H9 (cell line): ENCODE measurements around the gene PANX2. TPM values are rescaled to one million over a fixed set of nuclear protein-coding genes. Genes with fewer than 3 reads are reported as not detected.

Experiments
- DNase-seq: peaks from one replicate; pipeline ENCODE4 v3.0.0-alpha.2; 2017
- H2AFZ ChIP-seq: one replicate; pipeline ENCODE4 v1.6.1; 2013; ENCODE audit warnings: mild to moderate bottlenecking, low read length, control low read depth, moderate library complexity
- H2AK5ac ChIP-seq: 2 replicates; pipeline ENCODE4 v1.6.1; 2013; ENCODE audit warnings: low read length, control low read depth, mixed read lengths; ENCODE audit not compliant: insufficient read length
- H2BK120ac ChIP-seq: one replicate; pipeline ENCODE4 v1.6.1; 2013; ENCODE audit warnings: low read depth, mild to moderate bottlenecking, low read length, control low read depth, inconsistent platforms; ENCODE audit not compliant: poor library complexity, severe bottlenecking
- H2BK12ac ChIP-seq: 2 replicates; pipeline ENCODE4 v1.6.1; 2013; ENCODE audit warnings: low read length, control low read depth, mixed read lengths, low read depth; ENCODE audit not compliant: insufficient read length
- H2BK15ac ChIP-seq: 2 replicates; pipeline ENCODE4 v1.6.1; 2013; ENCODE audit warnings: low read depth, low read length, control low read depth
- H2BK20ac ChIP-seq: one replicate; pipeline ENCODE4 v1.6.1; 2013; ENCODE audit warnings: low read depth, mild to moderate bottlenecking, low read length, control low read depth, inconsistent platforms; ENCODE audit not compliant: poor library complexity, severe bottlenecking
- H2BK5ac ChIP-seq: 2 replicates; pipeline ENCODE4 v1.6.1; 2013; ENCODE audit warnings: low read length, control low read depth, mixed read lengths; ENCODE audit not compliant: insufficient read length
- H3K14ac ChIP-seq: 2 replicates; pipeline ENCODE4 v1.6.1; 2013; ENCODE audit warnings: low read length, control low read depth; ENCODE audit not compliant: insufficient read depth
- H3K18ac ChIP-seq: 2 replicates; pipeline ENCODE4 v1.6.1; 2013; ENCODE audit warnings: low read depth, mild to moderate bottlenecking, mixed read lengths, low read length, control low read depth; ENCODE audit not compliant: insufficient read length
- H3K23ac ChIP-seq: 2 replicates; pipeline ENCODE4 v1.6.1; 2013; ENCODE audit warnings: low read length, control low read depth, mixed read lengths, low read depth; ENCODE audit not compliant: insufficient read length
- H3K23me2 ChIP-seq: 2 replicates; pipeline ENCODE4 v1.6.1; 2013; ENCODE audit warnings: low read depth, mild to moderate bottlenecking, mixed read lengths, low read length, control low read depth; ENCODE audit not compliant: insufficient read length, poor library complexity, severe bottlenecking
- H3K27ac ChIP-seq: 2 replicates; pipeline ENCODE4 v1.5.1; 2013; ENCODE audit warnings: low read length, control low read depth, mixed read lengths, low read depth; ENCODE audit not compliant: insufficient read length
- H3K27me3 ChIP-seq: 2 replicates; pipeline ENCODE4 v1.6.1; 2013; ENCODE audit warnings: low read length, control low read depth, inconsistent platforms; ENCODE audit not compliant: insufficient read depth
- H3K4ac ChIP-seq: 2 replicates; pipeline ENCODE4 v1.6.1; 2013; ENCODE audit warnings: low read depth, mild to moderate bottlenecking, control low read depth, inconsistent platforms, low read length, moderate library complexity
- H3K4me1 ChIP-seq: 2 replicates; pipeline ENCODE4 v1.6.1; 2013; ENCODE audit warnings: low read length, control low read depth, inconsistent platforms; ENCODE audit not compliant: insufficient read depth
- H3K4me2 ChIP-seq: 2 replicates; pipeline ENCODE4 v1.6.1; 2013; ENCODE audit warnings: low read length, control low read depth, mixed read lengths; ENCODE audit not compliant: insufficient read length, insufficient read depth
- H3K56ac ChIP-seq: 2 replicates; pipeline ENCODE4 v1.6.1; 2013; ENCODE audit warnings: low read depth, mild to moderate bottlenecking, mixed read lengths, low read length, control low read depth; ENCODE audit not compliant: insufficient read length
- H3K79me1 ChIP-seq: 2 replicates; pipeline ENCODE4 v1.6.1; 2013; ENCODE audit warnings: low read depth, mild to moderate bottlenecking, moderate library complexity, low read length, control low read depth, inconsistent platforms; ENCODE audit not compliant: insufficient read depth, poor library complexity, severe bottlenecking
- H3K79me2 ChIP-seq: 2 replicates; pipeline ENCODE4 v1.6.1; 2013; ENCODE audit warnings: low read length, control low read depth, inconsistent platforms; ENCODE audit not compliant: insufficient read depth
- H3K9ac ChIP-seq: 2 replicates; pipeline ENCODE4 v1.6.1; 2013; ENCODE audit warnings: low read length, control low read depth, mixed read lengths; ENCODE audit not compliant: insufficient read length; ENCODE audit errors: extremely low read depth
- H3K9me3 ChIP-seq: one replicate; pipeline ENCODE4 v1.6.1; 2013; ENCODE audit warnings: low read depth, low read length, inconsistent platforms; ENCODE audit not compliant: control insufficient read depth
- H3T11ph ChIP-seq: one replicate; pipeline ENCODE4 v1.6.1; 2013; ENCODE audit warnings: mild to moderate bottlenecking, low read length, control low read depth, inconsistent platforms
- H4K20me1 ChIP-seq: one replicate; pipeline ENCODE4 v1.6.1; 2013; ENCODE audit not compliant: control insufficient read depth, insufficient read length, insufficient read depth
- H4K5ac ChIP-seq: 2 replicates; pipeline ENCODE4 v1.6.1; 2013; ENCODE audit warnings: low read depth, mild to moderate bottlenecking, mixed read lengths, low read length, control low read depth; ENCODE audit not compliant: insufficient read length
- H4K8ac ChIP-seq: replicated peaks from 2 replicates; pipeline ENCODE4 v1.6.1; 2013; ENCODE audit warnings: low read length, control low read depth, mixed read lengths, low read depth; ENCODE audit not compliant: insufficient read length
- H4K91ac ChIP-seq: 2 replicates; pipeline ENCODE4 v1.6.1; 2013; ENCODE audit warnings: low read depth, mild to moderate bottlenecking, moderate library complexity, mixed read lengths, low read length, control low read depth; ENCODE audit not compliant: insufficient read length
- H3K27ac Mint-ChIP-seq, 3 experiments: 2 replicates in 2 of 3; 3 replicates in 1 of 3; pipeline ENCODE4 v1.8.0; 2020 to 2021; ENCODE audit warnings: mixed read lengths in 3 of 3, mild to moderate bottlenecking in 1 of 3, moderate library complexity in 1 of 3
- H3K27me3 Mint-ChIP-seq: 2 replicates; pipeline ENCODE4 v1.8.0; 2021; ENCODE audit warnings: low read depth, mild to moderate bottlenecking, moderate library complexity, mixed read lengths
- H3K36me3 Mint-ChIP-seq, 3 experiments: 2 replicates in 2 of 3; 3 replicates in 1 of 3; pipeline ENCODE4 v1.8.0; 2020 to 2021; ENCODE audit warnings: low read depth in 3 of 3, mixed read lengths in 3 of 3; ENCODE audit not compliant: insufficient read depth in 1 of 3
- H3K4me1 Mint-ChIP-seq, 2 experiments: 2 replicates each; pipeline ENCODE4 v1.8.0; 2020; ENCODE audit warnings: mixed read lengths in 2 of 2
- H3K4me3 Mint-ChIP-seq, 2 experiments: 2 replicates in 1 of 2; 3 replicates in 1 of 2; pipeline ENCODE4 v1.8.0; 2020 to 2021; ENCODE audit warnings: mild to moderate bottlenecking in 2 of 2, mixed read lengths in 2 of 2, moderate library complexity in 1 of 2
- H3K9me3 Mint-ChIP-seq, 2 experiments: 2 replicates in 1 of 2; 3 replicates in 1 of 2; pipeline ENCODE4 v1.8.0; 2020; ENCODE audit warnings: mild to moderate bottlenecking in 2 of 2, mixed read lengths in 2 of 2, moderate library complexity in 1 of 2
- WGBS: extraction: QIAGEN DNeasy Blood & Tissue Kit; methylation state at CpG from one replicate; pipeline ENCODE4 v1.1.7; 2013; ENCODE audit warnings: missing lambda C conversion rate, low lambda C conversion rate, mixed read lengths; ENCODE audit not compliant: insufficient read length; ENCODE audit errors: extremely low coverage; 5-methylcytosine and 5-hydroxymethylcytosine counted together
- total RNA-seq: library from RNA; stranded (reverse); gene quantifications from 2 replicates; pipeline ENCODE4 v1.2.1, GENCODE V29; 2021
- TF ChIP-seq, protein P1 (sequence below): fragments of 200-600 bp; sonication (generic); conservative IDR thresholded peaks from 3 replicates; pipeline ENCODE4 v1.8.0; 2021; ENCODE audit warnings: antibody characterized with exemption, mild to moderate bottlenecking

Gene PANX2
- total RNA-seq, 1 experiment from 2014 or later: 8.0 TPM

GRCh38 chr22:50139843-50140415 lies 30.6 kb upstream of the PANX2 start:
- Histone ChIP-seq H2BK15ac (no peak overlapping the region), H4K91ac (no peak overlapping the region), H2BK12ac (no peak overlapping the region), H3K23ac (no peak overlapping the region), H3K27ac (no peak overlapping the region), H2BK20ac (no peak overlapping the region), H3K27me3 (no peaks in the 10 kb centered on the region), H3T11ph (no peak overlapping the region), H3K4me2 (no peak overlapping the region), H3K23me2 (no peaks in the 10 kb centered on the region), H3K4me1 (no peaks in the 10 kb centered on the region), H3K14ac (no peak overlapping the region), H4K8ac (no peak overlapping the region), H3K9me3 (no peaks in the 10 kb centered on the region), H2BK5ac (no peak overlapping the region), H3K4ac (no peak overlapping the region), H3K18ac (no peak overlapping the region), H4K20me1 (no peaks in the 10 kb centered on the region), H3K79me2 (no peaks in the 10 kb centered on the region), H2AFZ (no peak overlapping the region), H4K5ac (no peak overlapping the region), H3K79me1 (no peaks in the 10 kb centered on the region), H3K56ac (no peak overlapping the region), H3K9ac (no peak overlapping the region), H2BK120ac (no peak overlapping the region), H2AK5ac (no peak overlapping the region)
- no peak for DNase-seq
- WGBS: no CpG with 5 or more reads among the region's 15 CpGs
- no peak overlapping the region for H3K4me3 Mint-ChIP-seq
- peaks cover 18% of the 10 kb centered on the region for H3K27me3 Mint-ChIP-seq
- H3K9me3 Mint-ChIP-seq: peaks cover 0 to 3% of the 10 kb centered on the region in 2 experiments; a peak in 1 of 5 replicates
- TF ChIP-seq, protein P1, sequence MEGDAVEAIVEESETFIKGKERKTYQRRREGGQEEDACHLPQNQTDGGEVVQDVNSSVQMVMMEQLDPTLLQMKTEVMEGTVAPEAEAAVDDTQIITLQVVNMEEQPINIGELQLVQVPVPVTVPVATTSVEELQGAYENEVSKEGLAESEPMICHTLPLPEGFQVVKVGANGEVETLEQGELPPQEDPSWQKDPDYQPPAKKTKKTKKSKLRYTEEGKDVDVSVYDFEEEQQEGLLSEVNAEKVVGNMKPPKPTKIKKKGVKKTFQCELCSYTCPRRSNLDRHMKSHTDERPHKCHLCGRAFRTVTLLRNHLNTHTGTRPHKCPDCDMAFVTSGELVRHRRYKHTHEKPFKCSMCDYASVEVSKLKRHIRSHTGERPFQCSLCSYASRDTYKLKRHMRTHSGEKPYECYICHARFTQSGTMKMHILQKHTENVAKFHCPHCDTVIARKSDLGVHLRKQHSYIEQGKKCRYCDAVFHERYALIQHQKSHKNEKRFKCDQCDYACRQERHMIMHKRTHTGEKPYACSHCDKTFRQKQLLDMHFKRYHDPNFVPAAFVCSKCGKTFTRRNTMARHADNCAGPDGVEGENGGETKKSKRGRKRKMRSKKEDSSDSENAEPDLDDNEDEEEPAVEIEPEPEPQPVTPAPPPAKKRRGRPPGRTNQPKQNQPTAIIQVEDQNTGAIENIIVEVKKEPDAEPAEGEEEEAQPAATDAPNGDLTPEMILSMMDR: no peak
- H3K4me1 Mint-ChIP-seq: peaks cover 2 to 3% of the 10 kb centered on the region in 2 experiments
- no peaks in the 10 kb centered on the region for H3K36me3 Mint-ChIP-seq
- H3K27ac Mint-ChIP-seq: no peak overlapping the region
